IMR-90 (cell line): ENCODE results near the gene ACSS3. TPM values are rescaled to one million over a fixed set of nuclear protein-coding genes. Genes with fewer than 3 reads are reported as not detected.

Experiments used
- ATAC-seq: fragments of 200-7000 bp; cut with Tn5 transposase; 2 replicates; pipeline ENCODE4 v1.9.1; 2020; ENCODE audit warnings: low read depth, mild to moderate bottlenecking, moderate library complexity
- BruUV-seq: library from RNA; stranded (reverse); fragments of 400-500 nt; replicated peaks from 2 replicates; lab custom pipeline; 2021; lab: Mats Ljungman, UMichigan
- CTCF ChIA-PET: fragments of 300-600 bp; formaldehyde crosslinking; extraction: SDS; loops from one replicate; lab custom pipeline; 2021; ENCODE audit warnings: antibody characterized with exemption; lab: Yijun Ruan, JAX
- POLR2A ChIA-PET: fragments of 300-600 bp; sonication (Branson Sonifier 250); formaldehyde crosslinking; loops from one replicate; lab custom pipeline; 2022; ENCODE audit warnings: antibody characterized with exemption; ENCODE audit not compliant: unreplicated experiment; lab: Charles Lee
- DNase-seq: peaks from one replicate; pipeline ENCODE4 v3.0.0; 2013
- H2AFZ ChIP-seq: replicated peaks from 2 replicates; pipeline ENCODE3; 2013; ENCODE audit warnings: low read length, mild to moderate bottlenecking; ENCODE audit not compliant: poor library complexity
- H2AK5ac ChIP-seq: 2 replicates; pipeline ENCODE4 v1.6.1; 2013; ENCODE audit warnings: low read depth, low read length, inconsistent platforms
- H2AK9ac ChIP-seq: replicated peaks from 2 replicates; pipeline ENCODE3; 2013; ENCODE audit warnings: mild to moderate bottlenecking, low read depth, low read length, moderate library complexity; ENCODE audit not compliant: poor library complexity
- H2BK120ac ChIP-seq: 2 replicates; pipeline ENCODE4 v1.6.1; 2013; ENCODE audit warnings: low read depth, low read length, inconsistent platforms
- H2BK15ac ChIP-seq: 3 replicates; pipeline ENCODE4 v1.6.1; 2013; ENCODE audit warnings: low read depth, low read length, inconsistent platforms
- H2BK20ac ChIP-seq: 2 replicates; pipeline ENCODE4 v1.6.1; 2013; ENCODE audit warnings: low read depth, mild to moderate bottlenecking, inconsistent platforms, low read length, moderate library complexity
- H2BK5ac ChIP-seq: 2 replicates; pipeline ENCODE4 v1.6.1; 2013; ENCODE audit warnings: mild to moderate bottlenecking, low read depth, low read length, inconsistent platforms; ENCODE audit not compliant: poor library complexity, severe bottlenecking
- H3K14ac ChIP-seq: replicated peaks from 2 replicates; pipeline ENCODE4 v1.6.1; 2013; ENCODE audit warnings: low read depth, low read length, inconsistent platforms
- H3K18ac ChIP-seq: 2 replicates; pipeline ENCODE4 v1.6.1; 2013; ENCODE audit warnings: low read depth, low read length, control low read depth
- H3K23ac ChIP-seq: 2 replicates; pipeline ENCODE4 v1.6.1; 2013; ENCODE audit warnings: low read depth, low read length, inconsistent platforms
- H3K27ac ChIP-seq: 2 replicates; pipeline ENCODE4 v1.5.1; 2013; ENCODE audit warnings: mild to moderate bottlenecking, control low read depth, low read length; ENCODE audit not compliant: insufficient read depth
- H3K27me3 ChIP-seq: 2 replicates; pipeline ENCODE4 v1.6.1; 2013; ENCODE audit warnings: low read length; ENCODE audit not compliant: control insufficient read depth, insufficient read depth
- H3K36me3 ChIP-seq: 2 replicates; pipeline ENCODE4 v1.6.1; 2013; ENCODE audit warnings: low read length, mixed read lengths; ENCODE audit not compliant: control insufficient read depth, insufficient read depth
- H3K4ac ChIP-seq: 2 replicates; pipeline ENCODE4 v1.6.1; 2013; ENCODE audit warnings: low read depth, low read length, inconsistent platforms
- H3K4me1 ChIP-seq: 2 replicates; pipeline ENCODE4 v1.6.1; 2013; ENCODE audit warnings: low read length, mixed read lengths; ENCODE audit not compliant: control insufficient read depth, insufficient read depth
- H3K4me2 ChIP-seq: 2 replicates; pipeline ENCODE4 v1.6.1; 2013; ENCODE audit warnings: low read depth, mild to moderate bottlenecking, control low read depth, low read length, moderate library complexity
- H3K4me3 ChIP-seq: 2 replicates; pipeline ENCODE4 v1.5.1; 2013; ENCODE audit warnings: low read depth, mild to moderate bottlenecking, control low read depth, low read length, moderate library complexity; ENCODE audit not compliant: insufficient read depth
- H3K56ac ChIP-seq: 2 replicates; pipeline ENCODE4 v1.6.1; 2013; ENCODE audit warnings: low read length, inconsistent platforms; ENCODE audit not compliant: insufficient read depth; ENCODE audit errors: extremely low read depth
- H3K79me1 ChIP-seq, 2 experiments: 2 replicates each; pipeline ENCODE4 v1.6.1; 2013; ENCODE audit warnings: low read length in 2 of 2, inconsistent platforms in 1 of 2, low read depth in 1 of 2
- H3K9ac ChIP-seq: 2 replicates; pipeline ENCODE4 v1.6.1; 2013; ENCODE audit warnings: low read depth, low read length, control low read depth
- H3K9me1 ChIP-seq: 2 replicates; pipeline ENCODE4 v1.6.1; 2013; ENCODE audit warnings: low read length, inconsistent platforms; ENCODE audit not compliant: insufficient read depth
- H3K9me3 ChIP-seq: 2 replicates; pipeline ENCODE4 v1.6.1; 2013; ENCODE audit warnings: low read length; ENCODE audit not compliant: control insufficient read depth, insufficient read depth
- H4K20me1 ChIP-seq: 2 replicates; pipeline ENCODE4 v1.6.1; 2013; ENCODE audit warnings: low read length, inconsistent platforms; ENCODE audit not compliant: insufficient read depth
- H4K5ac ChIP-seq: 2 replicates; pipeline ENCODE4 v1.6.1; 2013; ENCODE audit warnings: mild to moderate bottlenecking, low read depth, low read length, control low read depth
- H4K8ac ChIP-seq, 2 experiments: 2 replicates each; pipeline ENCODE4 v1.6.1; 2013; ENCODE audit warnings: low read depth in 2 of 2, low read length in 2 of 2, control low read depth in 1 of 2, inconsistent platforms in 1 of 2
- H4K91ac ChIP-seq: 2 replicates; pipeline ENCODE4 v1.6.1; 2013; ENCODE audit warnings: low read depth, low read length, inconsistent platforms; ENCODE audit not compliant: insufficient read depth
- BHLHE40 ChIP-seq: fragments of 150-350 bp; IDR thresholded peaks from 2 replicates; pipeline ENCODE4 v1.6.1; 2016; ENCODE audit warnings: mild to moderate bottlenecking, low read depth, low read length
- CEBPB ChIP-seq: IDR thresholded peaks from 2 replicates; pipeline ENCODE4 v1.6.1; 2012; ENCODE audit warnings: low read depth, low read length, improper control_type of control experiment
- CHD1 ChIP-seq: IDR thresholded peaks from 2 replicates; pipeline ENCODE4 v1.6.1; 2012; ENCODE audit warnings: low read depth, low read length, improper control_type of control experiment
- FOS ChIP-seq: fragments of 150-350 bp; IDR thresholded peaks from 2 replicates; pipeline ENCODE4 v1.6.1; 2016; ENCODE audit warnings: low read depth, low read length
- MAFK ChIP-seq: IDR thresholded peaks from 2 replicates; pipeline ENCODE4 v1.6.1; 2012; ENCODE audit warnings: low read depth, low read length, improper control_type of control experiment
- MAZ ChIP-seq: IDR thresholded peaks from 2 replicates; pipeline ENCODE4 v1.6.1; 2012; ENCODE audit warnings: low read depth, mild to moderate bottlenecking, low read length, improper control_type of control experiment, moderate library complexity, borderline replicate concordance
- MXI1 ChIP-seq: IDR thresholded peaks from 2 replicates; pipeline ENCODE4 v1.6.1; 2012; ENCODE audit warnings: low read depth, mild to moderate bottlenecking, low read length, moderate library complexity, borderline replicate concordance
- NFE2L2 ChIP-seq: fragments of 150-350 bp; IDR thresholded peaks from 2 replicates; pipeline ENCODE4 v1.6.1; 2016; ENCODE audit warnings: low read depth, mild to moderate bottlenecking, low read length
- POLR2A ChIP-seq: IDR thresholded peaks from 2 replicates; pipeline ENCODE4 v1.6.1; 2012; ENCODE audit warnings: mild to moderate bottlenecking, low read depth, low read length
- RAD21 ChIP-seq: IDR thresholded peaks from 2 replicates; pipeline ENCODE4 v1.6.1; 2012; ENCODE audit warnings: low read length, improper control_type of control experiment
- RCOR1 ChIP-seq: IDR thresholded peaks from 2 replicates; pipeline ENCODE4 v1.6.1; 2012; ENCODE audit warnings: mild to moderate bottlenecking, low read length, improper control_type of control experiment; ENCODE audit not compliant: insufficient replicate concordance
- RFX5 ChIP-seq: IDR thresholded peaks from 2 replicates; pipeline ENCODE4 v1.8.0; 2012; ENCODE audit warnings: low read depth, mild to moderate bottlenecking, low read length, moderate library complexity
- SMC3 ChIP-seq: fragments of 150-350 bp; IDR thresholded peaks from 2 replicates; pipeline ENCODE4 v1.6.1; 2016; ENCODE audit warnings: low read depth, mild to moderate bottlenecking, antibody characterized with exemption, low read length, moderate library complexity
- WGBS, 2 experiments: methylation state at CpG; one replicate each; pipeline versions ENCODE4 v1.1.5 to v1.1.7; 2013; ENCODE audit warnings: missing lambda C conversion rate in 2 of 2; ENCODE audit not compliant: insufficient read length in 1 of 2; ENCODE audit errors: extremely low coverage in 2 of 2; 5-methylcytosine and 5-hydroxymethylcytosine counted together
- dilution Hi-C: fragments of 300-500 bp; cut with HindIII; formaldehyde crosslinking; loops from one replicate; pipeline ENCODE4 v1.14.3; 2018; ENCODE audit warnings: low sequenced_read_pairs; ENCODE audit not compliant: unreplicated experiment
- in situ Hi-C: fragments of 300-500 bp; cut with MboI; formaldehyde crosslinking; loops from 3 replicates; pipeline ENCODE4 v1.14.3; 2019; ENCODE audit warnings: low sequenced_read_pairs, inconsistent platforms, mixed read lengths
- intact Hi-C: fragments of 100-400 bp; cut with micrococcal nuclease; formaldehyde crosslinking; loops from 2 replicates; pipeline ENCODE4 v1.10.0; 2022
- polyA plus RNA-seq, 3 experiments: library from polyadenylated mRNA; depleted of rRNA; stranded (reverse); fragments of >200 nt; gene quantifications; 2 replicates each; pipeline ENCODE4 v1.2.3, GENCODE V29; 2012; ENCODE audit warnings: low replicate concordance in 1 of 3
- total RNA-seq: library from RNA; depleted of rRNA; stranded (reverse); fragments of >200 nt; gene quantifications from 2 replicates; pipeline ENCODE4 v1.2.3, GENCODE V29; 2012
- TF ChIP-seq, protein P1 (sequence below): conservative IDR thresholded peaks from 2 replicates; pipeline ENCODE4 v1.5.1; 2012; ENCODE audit warnings: mild to moderate bottlenecking, low read depth, low read length, improper control_type of control experiment
- TF ChIP-seq, protein P2 (sequence below): fragments of 150-350 bp; IDR thresholded peaks from 2 replicates; pipeline ENCODE4 v1.6.1; 2016; ENCODE audit warnings: low read depth, mild to moderate bottlenecking, low read length, moderate library complexity, borderline replicate concordance
- TF ChIP-seq, protein P3 (sequence below): fragments of 150-350 bp; IDR thresholded peaks from 2 replicates; pipeline ENCODE4 v1.6.1; 2017; ENCODE audit warnings: mild to moderate bottlenecking, antibody characterized with exemption, low read length, low read depth

ACSS3 gene
- total and polyA plus RNA-seq, 2 of the 4 experiments (the other 2 are of a cell fraction), result 0.84 to 2.0 TPM

DNA sequence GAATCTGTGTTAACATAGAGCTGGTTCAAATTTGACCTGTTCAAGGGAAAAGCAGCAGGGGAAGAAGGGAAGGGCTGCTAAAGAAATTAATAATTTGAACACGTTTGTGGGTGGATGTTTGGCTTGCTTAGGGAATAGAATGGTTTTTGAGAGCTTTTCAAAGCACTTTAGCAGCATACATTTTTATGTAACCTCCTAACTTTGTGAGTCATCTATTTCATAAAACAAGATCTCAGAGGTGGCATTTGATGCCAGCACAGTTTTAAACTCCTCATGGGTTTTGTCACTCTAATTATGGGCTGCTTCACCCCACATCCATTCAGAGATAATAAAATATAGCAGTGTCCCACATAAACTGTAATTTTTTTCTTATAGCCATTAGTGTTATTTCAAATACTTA, 143.8 kb downstream of the ACSS3 start:
- Histone ChIP-seq H4K20me1 (no peaks in the 10 kb centered on the region), H3K27ac (no peak overlapping the region), H3K4me3 (no peak overlapping the region), H3K9me3 (no peaks in the 10 kb centered on the region), H3K23ac (no peak overlapping the region), H3K14ac (no peak overlapping the region), H3K9ac (no peak overlapping the region), H3K79me1 (no peaks in the 10 kb centered on the region), H3K18ac (no peak overlapping the region), H3K4me1 (no peaks in the 10 kb centered on the region; the same call in 1 of the 2 replicates), H3K4me2 (no peak overlapping the region), H3K9me1 (no peaks in the 10 kb centered on the region), H2AK5ac (no peak overlapping the region), H3K4ac (no peak overlapping the region), H2BK20ac (no peak overlapping the region), H2BK120ac (no peak overlapping the region), H2BK15ac (no peak overlapping the region), H3K36me3 (no peaks in the 10 kb centered on the region), H3K56ac (no peak overlapping the region), H3K27me3 (no peaks in the 10 kb centered on the region), H4K91ac (no peak overlapping the region), H4K5ac (no peak overlapping the region), H2AK9ac (no peak overlapping the region), H4K8ac (no peak overlapping the region), H2AFZ (no peak overlapping the region), H2BK5ac (no peak overlapping the region)
- TF ChIP-seq MAZ (no peak), RFX5 (no peak), BHLHE40 (no peak), POLR2A (no peak), RCOR1 (no peak), CEBPB (no peak), RAD21 (no peak), MXI1 (no peak), SMC3 (no peak), FOS (no peak), MAFK (no peak), NFE2L2 (no peak), CHD1 (no peak)
- TF ChIP-seq, protein P1, sequence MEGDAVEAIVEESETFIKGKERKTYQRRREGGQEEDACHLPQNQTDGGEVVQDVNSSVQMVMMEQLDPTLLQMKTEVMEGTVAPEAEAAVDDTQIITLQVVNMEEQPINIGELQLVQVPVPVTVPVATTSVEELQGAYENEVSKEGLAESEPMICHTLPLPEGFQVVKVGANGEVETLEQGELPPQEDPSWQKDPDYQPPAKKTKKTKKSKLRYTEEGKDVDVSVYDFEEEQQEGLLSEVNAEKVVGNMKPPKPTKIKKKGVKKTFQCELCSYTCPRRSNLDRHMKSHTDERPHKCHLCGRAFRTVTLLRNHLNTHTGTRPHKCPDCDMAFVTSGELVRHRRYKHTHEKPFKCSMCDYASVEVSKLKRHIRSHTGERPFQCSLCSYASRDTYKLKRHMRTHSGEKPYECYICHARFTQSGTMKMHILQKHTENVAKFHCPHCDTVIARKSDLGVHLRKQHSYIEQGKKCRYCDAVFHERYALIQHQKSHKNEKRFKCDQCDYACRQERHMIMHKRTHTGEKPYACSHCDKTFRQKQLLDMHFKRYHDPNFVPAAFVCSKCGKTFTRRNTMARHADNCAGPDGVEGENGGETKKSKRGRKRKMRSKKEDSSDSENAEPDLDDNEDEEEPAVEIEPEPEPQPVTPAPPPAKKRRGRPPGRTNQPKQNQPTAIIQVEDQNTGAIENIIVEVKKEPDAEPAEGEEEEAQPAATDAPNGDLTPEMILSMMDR, result no peak
- TF ChIP-seq, protein P2, sequence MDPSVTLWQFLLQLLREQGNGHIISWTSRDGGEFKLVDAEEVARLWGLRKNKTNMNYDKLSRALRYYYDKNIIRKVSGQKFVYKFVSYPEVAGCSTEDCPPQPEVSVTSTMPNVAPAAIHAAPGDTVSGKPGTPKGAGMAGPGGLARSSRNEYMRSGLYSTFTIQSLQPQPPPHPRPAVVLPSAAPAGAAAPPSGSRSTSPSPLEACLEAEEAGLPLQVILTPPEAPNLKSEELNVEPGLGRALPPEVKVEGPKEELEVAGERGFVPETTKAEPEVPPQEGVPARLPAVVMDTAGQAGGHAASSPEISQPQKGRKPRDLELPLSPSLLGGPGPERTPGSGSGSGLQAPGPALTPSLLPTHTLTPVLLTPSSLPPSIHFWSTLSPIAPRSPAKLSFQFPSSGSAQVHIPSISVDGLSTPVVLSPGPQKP, result no peak
- TF ChIP-seq, protein P3, sequence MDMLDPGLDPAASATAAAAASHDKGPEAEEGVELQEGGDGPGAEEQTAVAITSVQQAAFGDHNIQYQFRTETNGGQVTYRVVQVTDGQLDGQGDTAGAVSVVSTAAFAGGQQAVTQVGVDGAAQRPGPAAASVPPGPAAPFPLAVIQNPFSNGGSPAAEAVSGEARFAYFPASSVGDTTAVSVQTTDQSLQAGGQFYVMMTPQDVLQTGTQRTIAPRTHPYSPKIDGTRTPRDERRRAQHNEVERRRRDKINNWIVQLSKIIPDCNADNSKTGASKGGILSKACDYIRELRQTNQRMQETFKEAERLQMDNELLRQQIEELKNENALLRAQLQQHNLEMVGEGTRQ, result no peak
- no CpG with 5 or more reads among the region's 1 CpG for WGBS, 2 experiments
- dilution Hi-C loops (no loop called here), in situ Hi-C loops (no loop called here), intact Hi-C loops (no loop called here)
- ChIA-PET CTCF (no interaction called here), POLR2A (no interaction called here)
- DNase-seq (no peak), ATAC-seq (no peak)
- no TSS peak for BruUV-seq
